SK-N-SH (cell line): ENCODE results near the gene G3BP2.

Experiments
- CTCF ChIP-seq: fragments of 200-600 bp; sonication (generic); IDR thresholded peaks from 2 replicates; pipeline ENCODE4 v1.6.1; 2017; ENCODE audit warnings: antibody characterized with exemption, mild to moderate bottlenecking, moderate library complexity
- EP300 ChIP-seq, 2 experiments: IDR thresholded peaks; 2 replicates each; pipeline versions ENCODE4 v1.4.0 to v1.6.1; 2012; ENCODE audit warnings: borderline replicate concordance in 1 of 2, low read depth in 1 of 2, low read length in 1 of 2
- FOSL2 ChIP-seq: IDR thresholded peaks from 2 replicates; pipeline ENCODE4 v1.4.0; 2012; ENCODE audit warnings: low read depth, mild to moderate bottlenecking, moderate library complexity, borderline replicate concordance
- PBX3 ChIP-seq: IDR thresholded peaks from 2 replicates; pipeline ENCODE4; 2012
- POLR2AphosphoS5 ChIP-seq: IDR thresholded peaks from 2 replicates; pipeline ENCODE4 v1.6.1; 2012; ENCODE audit warnings: low read depth, low read length
- SIN3A ChIP-seq: IDR thresholded peaks from 2 replicates; pipeline ENCODE4 v1.6.1; 2012; ENCODE audit warnings: low read depth, mild to moderate bottlenecking, low read length, moderate library complexity, borderline replicate concordance
- TAF1 ChIP-seq: IDR thresholded peaks from 2 replicates; pipeline ENCODE4 v1.6.1; 2012; ENCODE audit warnings: low read depth, mild to moderate bottlenecking, low read length, moderate library complexity, borderline replicate concordance
- YY1 ChIP-seq: IDR thresholded peaks from 2 replicates; pipeline ENCODE4 v1.4.0; 2012; ENCODE audit warnings: low read depth, mild to moderate bottlenecking

DNA sequence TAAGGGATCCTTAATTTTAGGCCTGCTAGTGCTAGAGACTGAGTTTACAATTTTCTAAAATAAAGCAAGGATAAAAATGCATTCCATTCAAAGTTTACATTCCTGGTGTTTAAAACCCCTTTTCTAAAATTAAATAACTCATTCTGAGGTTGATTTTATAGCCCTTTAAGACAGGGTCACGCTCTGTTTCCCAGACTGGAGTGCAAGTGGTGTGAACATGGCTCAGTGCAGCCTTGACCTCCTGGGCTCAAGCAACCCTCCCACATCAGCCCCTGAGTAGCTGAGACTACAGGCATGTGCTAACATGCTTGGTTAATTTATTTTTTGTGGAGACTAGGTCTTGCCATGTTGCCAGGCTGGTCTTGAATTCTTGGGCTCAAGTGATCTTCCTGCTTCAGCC is 36.0 kb downstream of the G3BP2 start:
- no peak for TF ChIP-seq CTCF
- no peak for TF ChIP-seq EP300 (IDR thresholded peaks at IDR 0.05; ENCODE audit: borderline replicate concordance in 1 of 2, low read depth in 1 of 2, low read length in 1 of 2)
- no peak for TF ChIP-seq TAF1
- TF ChIP-seq YY1 = no peak
- TF ChIP-seq POLR2AphosphoS5 = no peak
- TF ChIP-seq SIN3A = no peak
- no peak for TF ChIP-seq FOSL2
- no peak for TF ChIP-seq PBX3
